ENCODE results near the gene TTLL11. TPM values are rescaled to one million over a fixed set of nuclear protein-coding genes. Genes with fewer than 3 reads are reported as not detected.

Gene TTLL11
- total and polyA plus RNA-seq, 2 of the 8 experiments (the other 6 are each of a cell fraction or from before 2014, with no cell fraction given), result 0.56 to 0.80 TPM

- H3K27me3 ChIP-seq (replicated peaks in 1 of 4; ENCODE audit: control insufficient read depth in 3 of 4, extremely low read depth in 1 of 4, insufficient read depth in 3 of 4, low read length in 3 of 4), result no peaks in the 10 kb centered on the region; a peak in 2 of 7 replicates
- H2BK5ac ChIP-seq (ENCODE audit: low read depth, low read length), result no peak overlapping the region
- H3K79me1 ChIP-seq (ENCODE audit: low read depth, low read length), result no peaks in the 10 kb centered on the region
- H3K23ac ChIP-seq (ENCODE audit: insufficient read length), result no peak overlapping the region
- H3K9ac ChIP-seq (replicated peaks in 1 of 4; ENCODE audit: extremely low read depth in 1 of 4, low read depth in 3 of 4, low read length in 3 of 4), result no peak overlapping the region
- H2BK15ac ChIP-seq (ENCODE audit: low read length), result no peak overlapping the region
- ChIA-PET CTCF (ENCODE audit: partially characterized antibody) (interaction anchor here (0.8 to 12.5 kb wide), 3 partner anchors 13 to 43 kb away, joined by 3 to 192 read pairs (median 94); no protein-coding TSS in a partner anchor), POLR2A (ENCODE audit: partially characterized antibody) (no interaction called here)
- no peaks in the 10 kb centered on the region for H3K79me2 ChIP-seq (ENCODE audit: control insufficient read depth in 1 of 2, insufficient read depth in 2 of 2, low read length in 2 of 2)
- no peak overlapping the region for H2AK5ac ChIP-seq (ENCODE audit: low read depth, low read length)
- no peak for FAIRE-seq
- no peak overlapping the region for H2BK20ac ChIP-seq (ENCODE audit: low read length)
- no peak overlapping the region for H3K4me2 ChIP-seq (ENCODE audit: insufficient read depth in 1 of 2, low read depth in 2 of 2, low read length in 2 of 2)
- no peak overlapping the region for H2BK120ac ChIP-seq (replicated peaks; ENCODE audit: low read depth, low read length)
- no peak overlapping the region for H3K4ac ChIP-seq (replicated peaks; ENCODE audit: insufficient read length, low read depth, low read length)
- H3K56ac ChIP-seq (replicated peaks; ENCODE audit: insufficient read length, low read depth, low read length), result no peak overlapping the region
- DNase-seq (ENCODE audit: low read depth in 1 of 2, low spot score in 2 of 2), result no peak
- H3K18ac ChIP-seq (ENCODE audit: extremely low read depth, low read length), result no peak overlapping the region
- no peaks in the 10 kb centered on the region for H3K9me3 ChIP-seq (ENCODE audit: insufficient read depth in 2 of 2, low read depth in 1 of 2, low read length in 1 of 2)
- H3K36me3 ChIP-seq (ENCODE audit: control insufficient read depth in 2 of 4, insufficient read depth in 4 of 4, low read length in 3 of 4), result no peaks in the 10 kb centered on the region
- no peak overlapping the region for H4K8ac ChIP-seq (ENCODE audit: extremely low read depth, insufficient read depth, low read length)
- no peaks in the 10 kb centered on the region for H3K23me2 ChIP-seq (ENCODE audit: low read depth, low read length)
- H2BK12ac ChIP-seq (ENCODE audit: low read depth, low read length), result no peak overlapping the region
- H4K20me1 ChIP-seq (replicated peaks in 1 of 2; ENCODE audit: control insufficient read depth in 1 of 2, insufficient read depth in 2 of 2, low read length in 2 of 2), result no peaks in the 10 kb centered on the region
- H4K91ac ChIP-seq (replicated peaks; ENCODE audit: insufficient read length, low read length), result no peak overlapping the region
- H2AFZ ChIP-seq (ENCODE audit: low read length), result no peak overlapping the region
- no peak overlapping the region for H3K4me3 ChIP-seq (ENCODE audit: extremely low read depth in 1 of 4, insufficient read depth in 2 of 4, low read depth in 3 of 4, low read length in 4 of 4)
- H4K5ac ChIP-seq (ENCODE audit: insufficient read length, low read depth, low read length), result no peak overlapping the region
- WGBS, 2 experiments (ENCODE audit: extremely low coverage in 1 of 2, insufficient coverage in 1 of 2, insufficient read length in 1 of 2, insufficient replicate concordance in 2 of 2, low coverage in 1 of 2, low lambda C conversion rate in 2 of 2, missing lambda C conversion rate in 1 of 2), result 70% methylated on average over 3 of the region's 3 CpGs; no CpG with 5 or more reads in 1 of the 2 experiments
- H3K4me1 ChIP-seq (replicated peaks in 1 of 4; ENCODE audit: control insufficient read depth in 3 of 4, insufficient read depth in 4 of 4, low read length in 3 of 4), result peaks cover 0 to 3% (median under 1%) of the 10 kb centered on the region in 4 experiments; a peak in 4 of 7 replicates
- H3K27ac ChIP-seq (ENCODE audit: low read depth, low read length), result no peak overlapping the region
- no peak overlapping the region for H3K14ac ChIP-seq (ENCODE audit: insufficient read length)
- no peak for TF ChIP-seq CBX5 (IDR thresholded peaks at IDR 0.05; ENCODE audit: low read depth, low read length)
- TF ChIP-seq CTBP2 (IDR thresholded peaks at IDR 0.05; ENCODE audit: borderline replicate concordance, insufficient read depth, insufficient read length, low read length), result no peak
- TF ChIP-seq E2F6 (IDR thresholded peaks at IDR 0.05), result no peak
- no peak for TF ChIP-seq HDAC6 (IDR thresholded peaks at IDR 0.05; ENCODE audit: low read depth, low read length)
- TF ChIP-seq ATF3 (IDR thresholded peaks at IDR 0.05; ENCODE audit: insufficient read depth, low read depth, low read length), result no peak
- TF ChIP-seq EZH2 (IDR thresholded peaks at IDR 0.05; ENCODE audit: low read depth, low read length, severe bottlenecking), result no peak
- TF ChIP-seq TCF12 (IDR thresholded peaks at IDR 0.05; ENCODE audit: low read depth, low read length), result no peak
- no peak for TF ChIP-seq POLR2A (IDR thresholded peaks at IDR 0.05; ENCODE audit: control extremely low read depth in 1 of 2, low read depth in 2 of 2, low read length in 2 of 2)
- no peak for TF ChIP-seq CBX8 (IDR thresholded peaks at IDR 0.05; ENCODE audit: borderline replicate concordance, low read depth, low read length)
- no peak for TF ChIP-seq KDM4A (IDR thresholded peaks at IDR 0.05; ENCODE audit: low read depth, low read length, severe bottlenecking)
- TF ChIP-seq SIRT6 (IDR thresholded peaks at IDR 0.05; ENCODE audit: low read length), result no peak
- TF ChIP-seq TAF1 (IDR thresholded peaks at IDR 0.05; ENCODE audit: low read depth, low read length), result no peak
These were observed 16.1 kb upstream of the TTLL11 start for GRCh38 chr9:122109035-122109813.

All from H1 (cell line).